Measurements from ENCODE around the gene FRA10AC1.

- TF ChIP-seq YY1 (IDR thresholded peaks at IDR 0.05; ENCODE audit: insufficient read depth, insufficient read length) = no peak
- TF ChIP-seq ZNF274 (IDR thresholded peaks at IDR 0.05; ENCODE audit: low read depth, low read length) = no peak
- no peak for TF ChIP-seq SUZ12 (IDR thresholded peaks at IDR 0.05; ENCODE audit: extremely low read depth, insufficient read depth, insufficient read length)
These were observed 43.1 kb upstream of the FRA10AC1 start for GRCh38 chr10:93745408-93746065.

All from NT2/D1 (cell line).